Measurements from ENCODE around the gene DCPS.
"Not testable (repeated sequence)": the region's sequence is repeated elsewhere in the genome, so short reads cannot be mapped to it uniquely, and the experiment has no call there.

The DCPS gene

DNA sequence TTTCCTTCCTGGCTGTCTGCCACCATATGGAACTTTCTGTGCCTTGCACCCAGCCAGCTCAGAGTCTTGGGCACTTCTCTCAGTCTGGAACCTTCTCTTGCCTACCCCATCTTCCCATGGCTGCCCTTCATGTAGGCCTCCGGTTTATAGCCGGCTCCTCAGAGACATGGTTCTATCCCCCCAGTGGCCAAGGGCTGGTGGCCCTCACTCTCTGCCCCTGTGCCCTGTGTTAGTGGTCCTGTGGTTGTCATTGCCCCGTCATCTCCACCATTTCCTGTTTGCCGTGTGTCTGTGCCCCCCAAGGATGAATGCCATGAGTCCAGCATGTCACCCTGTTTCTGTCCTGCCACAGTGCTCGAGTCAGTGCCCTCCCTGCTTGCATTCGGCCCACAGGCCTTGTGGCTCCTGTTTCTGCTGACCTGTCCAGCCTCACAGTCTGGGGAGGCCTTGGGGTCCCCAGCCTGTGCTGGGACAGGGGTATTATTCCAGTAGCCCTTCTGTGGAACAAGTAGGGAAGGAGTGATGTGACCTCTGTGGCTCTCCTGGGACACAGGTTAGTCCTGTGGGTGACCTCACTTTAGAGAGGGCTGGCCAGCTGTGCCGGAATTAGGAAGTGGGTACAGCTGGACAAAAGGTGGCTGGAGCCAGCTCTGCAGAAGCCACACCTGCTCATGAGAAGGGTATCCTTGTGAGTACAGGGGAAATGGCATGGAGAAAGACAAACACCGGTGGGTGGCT, 82.3 kb downstream of the DCPS start:
- no peak for DNase-seq

DNA sequence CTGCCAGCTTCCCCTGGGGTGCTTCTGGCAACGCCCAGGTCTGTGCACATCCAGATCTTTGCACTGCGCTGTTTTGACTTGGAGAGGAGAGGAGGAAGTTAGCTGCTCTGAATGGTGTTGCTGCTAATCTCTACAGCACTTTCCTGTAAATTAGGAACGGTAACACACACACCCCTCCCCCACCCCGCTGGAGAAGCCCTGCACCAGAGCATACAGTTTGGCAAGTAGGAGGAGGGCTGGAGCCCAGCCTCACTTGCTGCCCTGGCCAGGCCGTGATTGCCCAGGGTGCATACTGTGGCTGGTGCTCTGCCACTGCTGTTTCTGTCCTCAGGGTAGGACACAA, 82.8 kb downstream of the DCPS start:
- DNase-seq = not testable (repeated sequence)

DNA sequence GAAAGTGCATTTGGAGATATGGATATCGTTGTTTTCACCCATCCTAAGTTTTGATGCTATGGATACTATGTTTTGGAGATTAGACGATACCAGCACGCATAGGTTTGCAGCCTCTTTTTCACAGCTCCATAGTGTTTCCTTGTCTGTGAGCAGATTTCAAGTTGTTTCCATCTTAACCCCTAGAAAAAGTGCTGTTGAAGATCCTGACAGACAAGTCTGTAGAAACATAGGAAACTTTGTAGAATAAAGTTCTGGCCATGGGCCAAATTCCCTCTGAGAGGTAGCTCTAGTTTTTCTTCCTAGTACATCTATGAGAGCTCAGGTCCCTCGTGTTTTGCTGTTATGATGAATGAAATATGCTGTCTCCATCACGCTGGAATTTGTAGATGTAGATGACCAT, 84.0 kb downstream of the DCPS start:
- DNase-seq = no peak

DNA sequence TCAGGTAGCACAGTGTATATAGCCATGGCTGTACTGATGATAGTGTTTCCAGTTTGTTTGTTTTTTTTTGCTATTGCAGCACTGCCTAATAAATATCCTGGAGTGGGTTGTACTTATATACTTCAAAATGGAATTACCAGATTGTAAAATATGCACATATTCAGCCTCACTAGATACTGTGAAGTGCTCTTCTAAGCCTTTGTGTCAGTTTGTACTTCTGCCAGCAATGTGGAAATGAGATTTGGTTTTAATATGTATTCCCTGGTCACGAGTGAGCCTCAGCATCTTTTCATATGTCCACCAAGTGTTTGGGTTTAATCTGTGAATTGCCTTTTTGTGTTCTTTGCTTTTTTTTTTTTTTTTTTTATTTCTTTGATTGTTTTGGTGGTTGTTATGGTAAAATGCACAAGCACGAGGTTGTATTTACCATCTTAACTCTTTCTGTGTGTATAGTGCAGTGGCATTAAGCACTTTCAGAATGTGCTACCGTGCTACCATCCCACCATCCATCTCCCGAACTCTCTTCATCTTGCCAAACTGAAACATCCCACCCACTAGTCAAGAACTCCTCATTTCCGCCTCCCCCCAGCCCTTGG, 86.5 kb downstream of the DCPS start:
- no peak for DNase-seq

DNA sequence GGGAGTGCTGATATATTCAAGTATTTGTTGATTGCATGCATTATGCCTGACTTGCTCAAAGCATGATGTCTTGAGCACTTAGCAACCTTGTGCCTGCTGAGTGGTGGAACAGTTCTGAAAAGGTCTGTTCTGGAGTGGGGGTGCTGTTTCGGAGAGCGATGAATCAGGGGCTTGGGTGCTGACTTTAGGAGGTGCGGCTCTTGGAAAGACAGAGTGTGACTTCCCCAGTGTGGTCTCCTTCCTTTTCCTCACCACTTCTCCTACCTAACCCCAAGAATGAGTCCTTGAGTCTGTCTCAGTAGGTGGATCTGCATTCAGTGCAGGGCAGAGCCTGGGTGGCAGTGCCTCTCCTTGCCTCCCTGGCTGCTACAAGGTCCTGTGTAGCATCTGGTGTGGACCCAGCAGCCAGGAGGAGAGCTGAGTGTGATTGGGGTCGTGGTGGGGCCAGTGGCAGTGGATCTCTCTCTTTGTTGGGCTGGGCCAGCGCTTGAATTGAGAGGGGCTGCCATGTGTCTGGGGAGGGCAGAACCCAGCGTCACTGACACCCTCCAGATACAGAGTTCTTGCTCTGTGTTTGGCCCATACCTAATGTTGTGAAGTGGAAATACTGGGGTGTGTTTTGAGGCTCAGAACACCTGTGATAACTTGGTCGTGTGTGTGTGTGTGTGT, 87.6 kb downstream of the DCPS start:
- no peak for DNase-seq

DNA sequence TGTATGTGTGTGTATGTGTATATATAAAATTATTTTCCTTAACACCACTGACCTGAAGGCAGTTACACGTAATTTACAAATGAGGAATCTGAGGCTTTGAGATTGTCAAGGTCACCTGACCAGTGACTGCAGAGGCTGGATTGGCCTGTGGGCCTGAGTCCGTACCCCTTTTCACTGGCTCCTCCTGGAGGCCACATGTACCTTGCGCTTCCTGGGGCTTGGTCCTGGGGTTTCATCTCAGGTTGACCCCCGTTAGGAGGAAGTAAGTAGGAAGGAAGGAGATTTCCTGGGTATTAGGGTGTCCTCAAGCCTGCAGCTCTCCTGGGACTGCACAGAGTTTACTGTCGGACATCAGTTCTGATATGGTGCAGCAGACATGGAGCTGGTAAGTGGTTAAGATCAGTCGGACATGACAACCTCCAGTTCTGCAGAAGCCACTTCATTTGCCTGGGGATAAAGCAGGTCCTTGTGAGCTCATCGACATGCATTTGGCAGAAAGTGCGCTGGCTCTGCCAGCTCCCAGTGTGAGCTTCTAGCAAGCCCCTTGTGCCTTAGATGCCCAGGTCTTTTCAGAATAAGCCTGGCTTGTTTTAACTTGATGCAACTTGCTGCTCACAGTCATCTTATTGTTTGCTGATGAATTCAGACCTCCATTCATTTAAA, 88.2 kb downstream of the DCPS start:
- DNase-seq = no peak

DNA sequence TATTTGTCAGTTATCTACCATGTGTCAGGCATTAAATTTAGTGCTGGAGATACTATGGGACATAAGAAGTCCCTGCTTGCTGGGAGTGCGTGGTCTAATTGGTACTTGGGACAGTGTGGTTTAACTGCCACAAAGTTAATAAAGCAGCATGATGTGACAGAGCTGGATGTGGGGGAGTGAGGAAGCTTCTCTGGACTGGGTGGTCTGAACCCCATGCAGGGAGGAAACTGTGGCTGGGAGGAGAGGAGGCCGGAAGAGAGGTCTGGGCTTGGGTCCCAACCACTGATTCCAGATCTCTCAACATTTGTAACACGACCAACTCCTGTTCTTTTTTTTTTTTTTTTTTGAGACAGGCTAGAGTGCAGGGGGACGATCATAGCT, 88.8 kb downstream of the DCPS start:
- no peak for DNase-seq

DNA sequence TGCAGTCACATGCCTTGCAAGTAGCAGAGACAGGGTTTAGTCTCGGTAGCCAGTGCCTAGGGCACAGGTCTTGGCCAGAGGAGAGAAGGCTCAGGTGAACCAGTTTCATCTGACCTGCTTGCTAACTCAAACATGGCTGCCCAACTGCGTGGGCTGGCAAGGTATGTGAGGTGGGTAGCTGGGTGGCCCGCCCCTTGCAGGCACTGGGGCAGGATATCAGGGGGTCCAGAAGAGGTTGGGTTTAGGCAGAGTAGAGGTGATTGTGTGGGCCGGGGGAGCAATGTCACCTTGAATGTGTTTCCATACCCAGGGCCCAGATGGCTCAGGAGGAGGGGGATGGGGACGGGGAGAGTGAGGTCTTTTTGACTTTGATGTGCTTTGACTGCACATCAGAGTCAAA, 89.3 kb downstream of the DCPS start:
- no peak for DNase-seq

DNA sequence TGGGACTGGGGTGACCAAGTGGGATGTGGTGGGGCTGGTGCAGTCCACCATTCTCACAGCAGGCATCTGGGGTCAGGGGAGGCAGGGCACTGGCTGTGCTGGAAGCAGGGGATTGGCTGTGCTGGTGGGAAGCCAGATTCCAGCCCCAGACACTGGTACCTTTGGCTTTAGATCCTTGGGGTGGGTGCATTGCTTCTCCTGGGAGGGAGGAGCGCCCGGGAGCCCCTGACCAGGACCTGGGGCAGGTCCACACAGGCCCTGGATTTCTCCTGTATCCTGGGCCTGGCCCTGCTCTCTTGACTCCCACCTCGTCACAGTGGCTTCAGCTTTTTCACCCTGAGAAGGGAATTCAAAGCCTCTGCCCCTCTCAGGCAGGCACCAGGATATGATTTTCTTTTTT, 90.2 kb downstream of the DCPS start:
- no peak for DNase-seq

DNA sequence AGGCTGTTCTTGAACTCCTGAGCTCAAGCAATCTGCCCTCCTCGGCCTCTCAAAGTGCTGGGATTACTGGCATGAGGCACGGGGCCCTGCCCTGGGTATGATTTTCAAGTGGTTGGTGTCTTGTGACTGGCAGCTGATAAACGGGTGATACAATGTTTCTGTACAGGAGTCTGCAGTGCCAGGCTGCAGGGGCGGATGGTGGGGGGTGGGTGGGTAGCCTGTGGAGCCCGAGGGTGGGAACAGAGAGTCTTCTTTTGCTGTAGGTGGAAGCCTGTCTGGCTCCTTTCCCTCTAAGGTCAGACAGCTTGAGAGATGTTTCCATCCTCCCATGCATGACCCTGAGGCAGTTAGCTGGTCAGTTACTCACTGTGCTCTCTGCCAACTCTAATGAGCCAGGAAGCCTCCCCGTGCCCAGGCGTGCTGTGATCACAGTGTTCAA, 90.8 kb downstream of the DCPS start:
- DNase-seq = not testable (repeated sequence)
